A549 (cell line): Measurements from ENCODE around the gene KDM8. TPM values are rescaled to one million over a fixed set of nuclear protein-coding genes. Genes with fewer than 3 reads are reported as not detected.
A peak's percentile ranks its signal among the peaks of the same experiment; 100 is the strongest.

Experiments
- ATAC-seq, 2 experiments: fragments of 200-7000 bp in 1 of 2; fragments of >200 bp in 1 of 2; cut with Nextera tagmentation in 1 of 2; cut with Tn5 transposase in 1 of 2; 3 replicates each; pipeline versions ENCODE4 v1.8.0 to v1.9.1; 2018 to 2020; ENCODE audit warnings: mild to moderate bottlenecking in 1 of 2, moderate library complexity in 1 of 2
- CTCF ChIA-PET: fragments of 300-600 bp; sonication (Branson Sonifier 250); formaldehyde crosslinking; extraction: SDS; loops from one replicate; lab custom pipeline; 2021; ENCODE audit warnings: antibody characterized with exemption, inconsistent platforms; lab: Yijun Ruan, JAX
- POLR2A ChIA-PET: fragments of 350-600 bp; formaldehyde crosslinking; extraction: SDS; loops from one replicate; lab custom pipeline; 2021; ENCODE audit warnings: antibody characterized with exemption, inconsistent platforms; lab: Yijun Ruan, JAX
- DNase-seq, 2 experiments: peaks; one replicate each; pipeline versions ENCODE4 v3.0.0 to v3.0.0-alpha.2; 2011 to 2016; ENCODE audit warnings: low read depth in 1 of 2, low spot score in 1 of 2
- FAIRE-seq: peaks from 2 replicates; lab custom pipeline; 2011; peaks lifted over from hg19 to GRCh38; lab: Jason Lieb, UNC
- H3K27ac ChIP-seq, 2 experiments: fragments of >200 bp; sonication (Bioruptor Twin); formaldehyde crosslinking; 3 replicates each; pipeline ENCODE4 v1.5.1; 2016 to 2017
- H3K4me1 ChIP-seq: fragments of >200 bp; sonication (Bioruptor Twin); formaldehyde crosslinking; 3 replicates; pipeline ENCODE4 v1.6.1; 2016
- H3K4me2 ChIP-seq: fragments of >200 bp; sonication (Bioruptor Twin); formaldehyde crosslinking; 3 replicates; pipeline ENCODE4 v1.6.1; 2016
- H3K4me3 ChIP-seq: fragments of >200 bp; sonication (Bioruptor Twin); formaldehyde crosslinking; 3 replicates; pipeline ENCODE4 v1.5.1; 2016
- H3K9me3 ChIP-seq: fragments of >200 bp; sonication (Bioruptor Twin); formaldehyde crosslinking; 3 replicates; pipeline ENCODE4 v1.6.1; 2016
- ATOH8 ChIP-seq: fragments of 250-450 bp; sonication (Bioruptor Pico); IDR thresholded peaks from 2 replicates; pipeline ENCODE4 v1.5.0; 2020; ENCODE audit warnings: low read depth, mild to moderate bottlenecking, moderate library complexity
- BCL3 ChIP-seq: fragments of >200 bp; sonication (Bioruptor Twin); formaldehyde crosslinking; IDR thresholded peaks from 3 replicates; pipeline ENCODE4 v1.6.1; 2016
- BHLHE40 ChIP-seq: IDR thresholded peaks from 2 replicates; pipeline ENCODE4 v1.6.1; 2012; ENCODE audit warnings: low read depth, low read length, inconsistent platforms
- CEBPB ChIP-seq, 2 experiments: fragments of >200 bp in 1 of 2; sonication (Bioruptor Twin) in 1 of 2; formaldehyde crosslinking in 1 of 2; IDR thresholded peaks; 2 replicates each; pipeline ENCODE4 v1.6.1; 2012 to 2016
- CHD2 ChIP-seq: fragments of 150-350 bp; IDR thresholded peaks from 2 replicates; pipeline ENCODE4 v1.6.1; 2014; ENCODE audit warnings: low read length; ENCODE audit not compliant: partially characterized antibody
- CHD4 ChIP-seq: fragments of 200-600 bp; sonication (generic); IDR thresholded peaks from 2 replicates; pipeline ENCODE4 v1.6.1; 2016; ENCODE audit warnings: antibody characterized with exemption, mild to moderate bottlenecking, borderline replicate concordance
- ELK1 ChIP-seq: fragments of 150-350 bp; IDR thresholded peaks from 2 replicates; pipeline ENCODE4 v1.6.1; 2014; ENCODE audit warnings: low read depth, mild to moderate bottlenecking, low read length
- ESRRA ChIP-seq: fragments of 150-350 bp; IDR thresholded peaks from 2 replicates; pipeline ENCODE4 v1.6.1; 2014; ENCODE audit warnings: mild to moderate bottlenecking, low read length, borderline replicate concordance
- FOSL2 ChIP-seq, 2 experiments: fragments of 450-650 bp in 1 of 2; fragments of >200 bp in 1 of 2; sonication (Bioruptor Twin) in 1 of 2; formaldehyde crosslinking; IDR thresholded peaks; 2 replicates each; pipeline versions ENCODE4 v1.5.0 to v1.6.1; 2016 to 2020; ENCODE audit warnings: mild to moderate bottlenecking in 1 of 2, moderate library complexity in 1 of 2
- HMGXB4 ChIP-seq: fragments of 250-450 bp; sonication (Bioruptor Pico); IDR thresholded peaks from 2 replicates; pipeline ENCODE4 v1.5.0; 2021; ENCODE audit warnings: mild to moderate bottlenecking, moderate library complexity, borderline replicate concordance
- MAZ ChIP-seq: fragments of 150-350 bp; IDR thresholded peaks from 2 replicates; pipeline ENCODE4 v1.6.1; 2014; ENCODE audit warnings: antibody characterized with exemption, low read depth, low read length, borderline replicate concordance
- NFE2L2 ChIP-seq: fragments of 150-350 bp; conservative IDR thresholded peaks from 2 replicates; pipeline ENCODE4 v1.6.1; 2014; ENCODE audit warnings: low read length
- PHF8 ChIP-seq: fragments of 200-600 bp; sonication (generic); IDR thresholded peaks from 2 replicates; pipeline ENCODE4 v1.6.1; 2016; ENCODE audit warnings: low read depth, mild to moderate bottlenecking, antibody characterized with exemption, moderate library complexity, borderline replicate concordance
- POLR2AphosphoS2 ChIP-seq: conservative IDR thresholded peaks from 2 replicates; pipeline ENCODE4 v1.6.1; 2012; ENCODE audit warnings: low read length, improper control_type of control experiment, inconsistent platforms
- RAD21 ChIP-seq, 2 experiments: fragments of >200 bp in 1 of 2; sonication (Bioruptor Twin) in 1 of 2; formaldehyde crosslinking in 1 of 2; IDR thresholded peaks in 1 of 2; conservative IDR thresholded peaks in 1 of 2; 2 replicates in 1 of 2; 3 replicates in 1 of 2; pipeline ENCODE4 v1.6.1; 2012 to 2018; ENCODE audit warnings: inconsistent platforms in 1 of 2
- RCOR1 ChIP-seq: fragments of 150-350 bp; IDR thresholded peaks from 2 replicates; pipeline ENCODE4 v1.6.1; 2014; ENCODE audit warnings: antibody characterized with exemption, low read length, low read depth
- SREBF2 ChIP-seq: fragments of 450-650 bp; IDR thresholded peaks from 2 replicates; pipeline ENCODE4 v1.6.1; 2014; ENCODE audit warnings: mild to moderate bottlenecking, moderate library complexity
- USF2 ChIP-seq: fragments of 450-650 bp; IDR thresholded peaks from 2 replicates; pipeline ENCODE4 v1.6.1; 2014; ENCODE audit warnings: antibody characterized with exemption
- ZFP36 ChIP-seq: fragments of 450-650 bp; IDR thresholded peaks from 2 replicates; pipeline ENCODE4 v1.6.1; 2014; ENCODE audit warnings: borderline replicate concordance; ENCODE audit not compliant: partially characterized antibody
- ZSCAN20 ChIP-seq: fragments of 250-450 bp; sonication (Bioruptor Pico); IDR thresholded peaks from 2 replicates; pipeline ENCODE4 v1.8.0; 2022; ENCODE audit warnings: mild to moderate bottlenecking, moderate library complexity
- WGBS: methylation state at CpG from one replicate; pipeline ENCODE4 v1.1.6; 2017; ENCODE audit errors: missing lambda C conversion rate; 5-methylcytosine and 5-hydroxymethylcytosine counted together
- polyA plus RNA-seq, 4 experiments: library from polyadenylated mRNA; depleted of rRNA in 3 of 4; stranded (reverse); fragments of >200 nt; fragmentation: RNase III in 1 of 4; extraction: RNeasy Plus Mini Kit Qiagen cat#74134 plus additional on column Dnase treatment in 1 of 4; gene quantifications; 2 replicates in 3 of 4; 3 replicates in 1 of 4; pipeline ENCODE4 v1.2.3, GENCODE V29; 2011 to 2017
- TF ChIP-seq, protein P1 (sequence below): fragments of >200 bp; sonication (Bioruptor Twin); formaldehyde crosslinking; IDR thresholded peaks from 3 replicates; pipeline ENCODE4 v1.5.1; 2016
- TF ChIP-seq, protein P2 (sequence below): IDR thresholded peaks from 2 replicates; pipeline ENCODE4 v1.6.1; 2012; ENCODE audit warnings: low read depth, borderline replicate concordance

Gene KDM8
- polyA plus RNA-seq, 2 of the 4 experiments (the other 2 are of a cell fraction), result 1.6 to 2.3 TPM

- Histone ChIP-seq H3K4me3 (no peak overlapping the region), H3K4me2 (no peak overlapping the region), H3K9me3 (peaks cover 3% of the 10 kb centered on the region; the same call in 1 of the 3 replicates), H3K4me1 (no peaks in the 10 kb centered on the region), H3K27ac (no peak overlapping the region)
- DNase-seq (no peak), FAIRE-seq (no peak), ATAC-seq (no peak)
- ChIA-PET CTCF (interaction anchor here (0.7 to 9.0 kb wide), 8 partner anchors 9 to 66 kb away, joined by 3 to 83 read pairs (median 4); no protein-coding TSS in a partner anchor), POLR2A (no interaction called here)
- 59% methylated on average over 8 of the region's 8 CpGs for WGBS
- TF ChIP-seq ZFP36 (peak; percentile 56), CHD4 (no peak)
Measured at GRCh38 chr16:27168790-27169189, 34.5 kb upstream of the KDM8 start.

DNA sequence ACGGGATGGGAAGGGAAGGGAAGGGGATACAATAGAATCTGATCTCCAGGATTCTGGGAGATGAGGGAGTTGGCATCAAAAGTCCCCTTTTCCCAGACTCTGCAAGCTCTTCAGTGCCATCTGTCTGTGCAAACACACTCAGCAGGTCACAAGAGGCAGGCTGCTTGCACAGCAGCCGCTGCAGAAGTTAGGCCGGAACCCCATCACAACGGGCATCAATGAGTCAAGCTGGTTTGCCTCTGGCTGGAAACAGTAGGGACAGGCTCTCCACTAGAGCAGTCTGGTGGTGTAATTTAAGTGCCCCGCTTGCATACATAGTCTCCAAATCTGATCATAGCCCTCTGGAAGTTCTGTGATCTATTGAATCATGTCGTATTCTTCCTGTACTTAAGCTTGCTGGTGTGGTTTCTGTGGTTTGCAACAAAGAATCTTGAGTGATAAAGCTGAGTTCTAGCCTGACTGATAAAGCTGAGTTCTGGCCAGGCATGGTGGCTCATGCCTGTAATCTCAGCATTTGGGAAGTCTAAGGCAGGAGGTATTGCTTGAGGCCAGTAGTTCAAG, 33.7 kb upstream of the KDM8 start:
- Histone ChIP-seq H3K9me3 (0 out of 3 replicates have a peak, but pooled peaks cover 2% of the 10 kb centered on the region), H3K4me3 (no peak overlapping the region), H3K4me2 (no peak overlapping the region), H3K27ac (no peak overlapping the region), H3K4me1 (peaks cover 2% of the 10 kb centered on the region)
- ChIA-PET POLR2A (interaction anchor here (0.7 kb wide), 1 partner anchor 34 kb away, joined by 3 read pairs; no protein-coding TSS in a partner anchor), CTCF (interaction anchor here (0.7 to 9.0 kb wide), 9 partner anchors 10 to 616 kb away, joined by 3 to 83 read pairs (median 3); no protein-coding TSS in a partner anchor)
- no peak for TF ChIP-seq MAZ
- TF ChIP-seq RAD21 (conservative IDR thresholded peaks at IDR 0.05 in 1 of 2, IDR thresholded peaks at IDR 0.05 in 1 of 2), result peak in 1 of 2 experiments; percentile 25; a peak in 1 of 5 replicates
- no peak for TF ChIP-seq RCOR1
- TF ChIP-seq ELK1, result no peak
- TF ChIP-seq, protein P1, sequence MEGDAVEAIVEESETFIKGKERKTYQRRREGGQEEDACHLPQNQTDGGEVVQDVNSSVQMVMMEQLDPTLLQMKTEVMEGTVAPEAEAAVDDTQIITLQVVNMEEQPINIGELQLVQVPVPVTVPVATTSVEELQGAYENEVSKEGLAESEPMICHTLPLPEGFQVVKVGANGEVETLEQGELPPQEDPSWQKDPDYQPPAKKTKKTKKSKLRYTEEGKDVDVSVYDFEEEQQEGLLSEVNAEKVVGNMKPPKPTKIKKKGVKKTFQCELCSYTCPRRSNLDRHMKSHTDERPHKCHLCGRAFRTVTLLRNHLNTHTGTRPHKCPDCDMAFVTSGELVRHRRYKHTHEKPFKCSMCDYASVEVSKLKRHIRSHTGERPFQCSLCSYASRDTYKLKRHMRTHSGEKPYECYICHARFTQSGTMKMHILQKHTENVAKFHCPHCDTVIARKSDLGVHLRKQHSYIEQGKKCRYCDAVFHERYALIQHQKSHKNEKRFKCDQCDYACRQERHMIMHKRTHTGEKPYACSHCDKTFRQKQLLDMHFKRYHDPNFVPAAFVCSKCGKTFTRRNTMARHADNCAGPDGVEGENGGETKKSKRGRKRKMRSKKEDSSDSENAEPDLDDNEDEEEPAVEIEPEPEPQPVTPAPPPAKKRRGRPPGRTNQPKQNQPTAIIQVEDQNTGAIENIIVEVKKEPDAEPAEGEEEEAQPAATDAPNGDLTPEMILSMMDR, result peak; percentile 22; the same call in 1 of the 3 replicates
- ATAC-seq, result peak; percentile 86 to 89; a peak in 5 of 6 replicates
- FAIRE-seq, result no peak
- DNase-seq, result peak in 1 of 2 experiments; percentile 68
- whole genome bisulfite sequencing, result 40% methylated on average over 6 of the region's 6 CpGs

DNA sequence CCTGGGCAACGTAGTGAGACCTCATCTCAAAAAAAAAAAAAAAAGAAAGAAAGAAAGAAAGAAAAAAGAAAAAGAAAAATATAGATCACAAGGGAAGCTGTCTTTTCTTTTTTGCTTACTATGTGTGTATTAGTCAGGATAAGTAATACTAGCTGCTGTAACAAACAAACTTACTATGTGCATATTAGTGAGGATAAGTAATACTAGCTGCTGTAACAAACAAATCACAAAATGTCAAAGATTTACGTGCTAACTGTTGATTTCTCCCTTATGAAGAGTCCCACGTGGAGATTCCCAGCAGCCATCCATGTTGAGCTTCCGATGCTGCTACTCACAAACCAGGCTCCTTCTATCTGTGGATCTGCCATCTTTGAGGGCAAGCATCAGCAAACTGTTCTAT, 31.7 kb upstream of the KDM8 start:
- Histone ChIP-seq H3K4me1 (peaks cover 10% of the 10 kb centered on the region), H3K4me3 (no peak overlapping the region), H3K27ac (no peak overlapping the region), H3K9me3 (0 out of 3 replicates have a peak, but pooled peaks cover 2% of the 10 kb centered on the region), H3K4me2 (no peak overlapping the region)
- 51% methylated on average over 4 of the region's 4 CpGs for WGBS
- DNase-seq, result no peak
- ATAC-seq, result no peak
- ChIA-PET CTCF (interaction anchor here (1.0 to 9.0 kb wide), 4 partner anchors 9 to 197 kb away, joined by 3 to 83 read pairs (median 12); no protein-coding TSS in a partner anchor), POLR2A (no interaction called here)
- no peak for FAIRE-seq
- TF ChIP-seq HMGXB4 (CRISPR knock-in tag), result no peak
- TF ChIP-seq CEBPB (IDR thresholded peaks at IDR 0.05), result no peak
- TF ChIP-seq ZSCAN20 (CRISPR knock-in tag), result no peak
- no peak for TF ChIP-seq BHLHE40
- no peak for TF ChIP-seq BCL3
- no peak for TF ChIP-seq CHD2
- TF ChIP-seq CHD4, result no peak
- no peak for TF ChIP-seq FOSL2 (IDR thresholded peaks at IDR 0.05)
- TF ChIP-seq FOSL2 (CRISPR knock-in tag; IDR thresholded peaks at IDR 0.05), result no peak
- TF ChIP-seq USF2, result no peak
- no peak for TF ChIP-seq RAD21 (conservative IDR thresholded peaks at IDR 0.05 in 1 of 2, IDR thresholded peaks at IDR 0.05 in 1 of 2)
- TF ChIP-seq NFE2L2, result no peak
- no peak for TF ChIP-seq ATOH8 (CRISPR knock-in tag)
- TF ChIP-seq ESRRA, result no peak
- TF ChIP-seq POLR2AphosphoS2, result no peak
- no peak for TF ChIP-seq SREBF2
- no peak for TF ChIP-seq PHF8
- TF ChIP-seq, protein P2, sequence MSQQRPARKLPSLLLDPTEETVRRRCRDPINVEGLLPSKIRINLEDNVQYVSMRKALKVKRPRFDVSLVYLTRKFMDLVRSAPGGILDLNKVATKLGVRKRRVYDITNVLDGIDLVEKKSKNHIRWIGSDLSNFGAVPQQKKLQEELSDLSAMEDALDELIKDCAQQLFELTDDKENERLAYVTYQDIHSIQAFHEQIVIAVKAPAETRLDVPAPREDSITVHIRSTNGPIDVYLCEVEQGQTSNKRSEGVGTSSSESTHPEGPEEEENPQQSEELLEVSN, result no peak
